Measurements from ENCODE around the gene MTREX. TPM values are rescaled to one million over a fixed set of nuclear protein-coding genes. Genes with fewer than 3 reads are reported as not detected.

The MTREX gene
- total RNA-seq, 1 donor from 2014 or later = 101 TPM

DNA sequence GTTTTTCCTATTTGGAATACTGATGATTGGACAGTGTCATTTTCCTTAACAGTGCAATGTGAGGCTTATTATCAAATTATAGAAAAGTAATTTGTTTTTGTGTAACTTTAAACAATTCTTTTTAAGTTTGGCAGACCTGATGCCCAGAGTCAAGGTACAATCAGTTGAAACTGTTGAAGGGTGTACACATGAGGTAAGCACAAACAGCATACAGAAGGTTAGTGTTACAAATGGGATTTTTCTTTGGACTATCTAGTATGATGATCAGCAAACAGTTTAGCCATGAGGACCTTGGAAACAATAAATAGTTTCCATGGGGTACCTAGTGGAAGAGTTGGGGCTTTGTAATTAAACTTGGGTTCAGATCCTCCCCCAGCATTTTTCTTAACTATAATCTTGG lies 16.2 kb downstream of the MTREX start:
- intact Hi-C loops (cut with micrococcal nuclease) = loop anchor here (2.0 kb wide), 1 partner anchor 15 kb away; no protein-coding TSS in a partner anchor

DNA sequence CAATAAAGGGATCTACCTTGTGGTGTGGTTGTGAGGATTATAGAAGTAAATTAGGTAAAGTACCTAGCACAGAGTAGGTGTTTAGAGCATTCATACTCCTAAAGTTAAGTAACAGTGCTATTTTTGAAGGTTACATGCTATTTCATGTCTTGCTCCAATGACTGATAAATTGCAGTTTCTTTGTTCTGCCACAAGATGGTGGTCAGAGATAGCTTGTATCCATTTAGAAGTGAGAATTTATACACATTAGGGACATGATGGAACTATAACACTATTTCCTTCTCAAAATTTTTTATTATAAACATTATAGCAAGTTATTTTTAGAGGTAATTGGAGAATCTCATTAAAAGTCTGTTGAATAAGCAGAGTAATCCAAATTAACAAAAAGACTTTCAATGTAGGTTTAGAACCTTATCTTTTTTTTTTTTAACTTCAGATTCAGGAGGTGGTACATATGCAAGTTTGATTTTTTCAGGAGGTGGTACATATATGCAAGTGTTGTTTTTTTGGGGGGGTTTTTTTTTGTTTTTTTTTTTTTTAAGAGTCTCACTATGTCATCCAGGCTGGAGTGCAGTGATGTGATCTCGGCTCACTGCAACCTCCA lies 17.1 kb downstream of the MTREX start:
- intact Hi-C loops (cut with micrococcal nuclease) = loop anchor here (2.0 to 5.0 kb wide), 2 partner anchors 16 to 367 kb away; no protein-coding TSS in a partner anchor

DNA sequence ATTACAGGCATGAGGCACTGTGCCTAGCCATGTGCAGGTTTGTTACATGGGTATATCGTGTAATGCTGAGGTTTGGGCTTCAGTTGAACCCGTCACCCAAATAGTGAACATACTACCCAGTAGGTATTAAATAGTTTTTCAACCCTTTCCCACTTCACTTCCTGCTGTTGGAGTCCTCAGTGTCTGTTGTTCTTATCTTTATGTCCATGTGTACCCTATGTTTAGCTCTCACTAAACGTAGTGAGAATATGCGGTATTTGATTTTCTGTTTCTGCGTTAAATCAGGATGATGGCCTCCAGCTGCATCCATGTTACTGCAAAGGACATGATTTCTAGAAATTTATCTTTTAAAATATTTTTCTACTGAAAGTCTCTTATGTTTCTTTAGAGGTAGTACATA lies 17.8 kb downstream of the MTREX start:
- intact Hi-C loops (cut with micrococcal nuclease) = loop anchor here (2.0 to 5.0 kb wide), 2 partner anchors 17 to 367 kb away; no protein-coding TSS in a partner anchor

DNA sequence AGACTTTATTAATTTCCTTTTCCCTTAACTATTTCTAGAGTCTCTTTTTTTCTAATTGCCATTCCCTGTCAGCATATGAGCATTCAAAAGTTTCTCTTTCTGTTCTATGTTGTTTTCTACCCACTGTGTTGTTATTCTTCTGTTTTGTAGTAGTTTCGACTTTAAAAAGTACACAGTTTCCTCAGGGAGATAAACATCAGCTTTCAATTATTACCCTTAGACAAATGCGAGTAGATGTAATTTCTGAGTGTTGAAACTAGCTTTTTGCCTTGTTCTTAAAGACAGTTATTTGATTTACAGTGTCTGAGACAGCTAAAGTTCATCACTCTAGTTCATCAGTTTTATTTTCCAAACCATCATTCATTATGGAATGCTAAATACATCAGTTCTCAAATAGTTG lies 19.5 kb downstream of the MTREX start:
- intact Hi-C loops (cut with micrococcal nuclease) = loop anchor here (5.0 kb wide), 1 partner anchor 365 kb away; no protein-coding TSS in a partner anchor

DNA sequence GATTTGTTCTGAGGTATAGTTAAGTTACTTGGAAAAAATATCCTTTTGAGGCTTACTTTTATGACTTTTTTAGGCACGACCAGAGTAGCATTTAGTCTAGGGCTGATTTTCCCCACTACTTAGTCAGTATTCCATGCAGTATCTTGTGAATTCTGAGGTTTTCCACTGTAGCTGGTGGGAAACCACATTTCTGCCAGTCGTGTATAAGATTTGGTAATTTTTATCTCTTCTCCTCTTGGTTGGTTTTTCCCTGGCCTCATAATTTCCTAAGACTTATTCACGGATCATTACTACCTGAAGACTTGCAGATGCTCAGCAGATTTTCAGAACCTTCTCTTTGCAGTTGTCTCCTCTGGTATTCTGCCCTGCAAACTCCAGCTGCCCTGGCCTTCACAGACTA lies 23.5 kb downstream of the MTREX start:
- intact Hi-C loops (cut with micrococcal nuclease) = no loop called here

DNA sequence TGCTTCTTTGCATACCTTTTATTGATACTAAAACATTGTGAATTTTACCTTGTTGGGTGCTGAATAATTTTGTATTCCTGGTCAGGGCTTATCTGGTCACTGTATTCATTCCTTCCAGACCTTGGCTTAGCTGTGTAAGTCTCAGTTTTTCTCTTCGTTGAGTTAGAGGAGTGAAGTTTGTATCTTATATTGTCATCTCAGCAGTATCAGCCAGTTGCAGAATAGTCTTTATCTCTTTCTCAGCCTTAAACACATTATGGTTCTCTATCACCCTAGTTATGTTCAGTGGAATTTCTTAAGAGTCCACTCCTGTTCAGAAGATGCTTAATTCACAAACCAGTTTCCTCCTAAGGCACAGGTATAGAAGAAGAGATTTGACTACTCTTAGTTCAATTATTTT lies 25.2 kb downstream of the MTREX start:
- intact Hi-C loops (cut with micrococcal nuclease) = no loop called here

DNA sequence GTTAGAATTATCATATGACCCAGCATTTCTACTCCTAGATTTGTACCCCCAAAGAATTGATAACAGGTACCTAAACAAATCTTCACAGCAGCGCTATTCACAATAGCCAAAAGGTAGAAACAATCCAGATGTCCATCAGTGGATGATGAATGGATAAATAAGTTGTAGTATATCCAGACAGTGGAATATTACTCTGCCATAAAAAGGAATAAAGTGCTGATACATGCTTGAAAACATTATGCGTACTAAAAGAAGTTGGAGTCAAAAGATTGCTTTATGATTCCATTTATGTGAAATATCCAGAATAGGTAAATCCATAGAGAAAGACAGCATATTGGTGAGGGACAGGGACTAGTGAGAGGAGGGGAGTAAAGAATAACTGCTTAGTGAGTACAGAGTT lies 26.0 kb downstream of the MTREX start:
- intact Hi-C loops (cut with micrococcal nuclease) = no loop called here

DNA sequence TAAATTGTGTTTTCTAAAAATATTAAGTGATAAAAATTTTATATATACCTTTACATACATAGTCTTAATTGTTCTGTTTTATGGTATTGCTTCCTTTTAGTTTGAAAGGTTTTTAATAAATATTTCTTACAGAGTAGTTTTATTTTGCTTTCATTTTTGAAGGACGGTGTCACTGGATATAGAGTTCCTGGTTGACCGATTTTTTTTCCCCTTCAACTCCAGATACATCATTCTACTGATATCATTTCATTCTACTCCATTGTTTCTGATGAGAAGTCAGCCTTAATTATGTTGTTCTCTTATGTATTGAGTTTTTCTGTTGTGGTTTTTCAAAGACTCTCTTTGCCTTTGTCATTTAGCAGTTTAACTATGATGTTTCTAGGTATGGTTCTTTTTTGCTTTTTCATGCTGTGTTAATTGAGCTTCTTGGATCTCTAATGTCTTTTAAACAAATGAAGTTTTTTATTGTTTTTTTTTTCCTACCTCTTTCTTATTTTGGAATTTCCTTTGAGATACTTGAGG lies 30.4 kb downstream of the MTREX start:
- intact Hi-C loops (cut with micrococcal nuclease) = no loop called here

DNA sequence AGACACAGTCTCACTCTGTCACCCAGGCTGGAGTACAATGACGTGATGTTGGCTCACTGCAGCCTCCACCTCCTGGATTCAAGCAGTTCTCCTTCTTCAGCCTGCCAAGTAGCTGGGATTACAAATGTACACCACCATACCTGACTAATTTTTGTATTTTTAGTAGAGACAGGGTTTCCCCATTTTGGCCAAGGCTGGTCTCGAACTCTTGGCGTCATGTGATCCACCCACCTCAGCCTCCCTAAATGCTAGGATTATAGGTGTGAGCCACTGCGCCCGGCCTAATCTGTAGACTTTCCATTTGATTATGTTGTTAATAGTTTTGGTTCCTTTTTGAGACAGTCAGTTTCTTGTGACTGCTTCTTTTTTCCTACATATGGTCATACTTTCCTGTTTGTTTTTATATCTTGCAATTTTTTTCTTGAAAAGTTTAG lies 31.0 kb downstream of the MTREX start:
- intact Hi-C loops (cut with micrococcal nuclease) = no loop called here

DNA sequence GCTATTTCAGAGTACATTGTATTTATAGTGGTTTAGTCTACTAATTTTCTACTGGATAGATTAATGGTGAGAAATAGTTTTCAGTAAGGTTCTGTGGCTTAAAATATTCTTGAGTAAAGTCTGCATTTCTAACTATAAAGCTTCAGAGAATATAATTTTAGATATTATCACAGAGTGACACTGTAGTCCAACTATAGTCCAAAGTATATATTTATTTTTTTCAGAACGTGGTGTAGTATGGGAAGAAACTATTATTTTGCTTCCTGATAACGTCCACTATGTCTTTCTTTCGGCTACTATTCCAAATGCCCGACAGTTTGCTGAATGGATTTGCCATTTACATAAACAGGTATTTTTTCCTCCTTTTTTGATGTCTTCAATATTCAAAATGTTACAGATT lies 35.3 kb downstream of the MTREX start:
- intact Hi-C loops (cut with micrococcal nuclease) = loop anchor here (10.0 kb wide), 2 partner anchors 192 to 582 kb away; partner anchors contain the start of gene PLPP1

DNA sequence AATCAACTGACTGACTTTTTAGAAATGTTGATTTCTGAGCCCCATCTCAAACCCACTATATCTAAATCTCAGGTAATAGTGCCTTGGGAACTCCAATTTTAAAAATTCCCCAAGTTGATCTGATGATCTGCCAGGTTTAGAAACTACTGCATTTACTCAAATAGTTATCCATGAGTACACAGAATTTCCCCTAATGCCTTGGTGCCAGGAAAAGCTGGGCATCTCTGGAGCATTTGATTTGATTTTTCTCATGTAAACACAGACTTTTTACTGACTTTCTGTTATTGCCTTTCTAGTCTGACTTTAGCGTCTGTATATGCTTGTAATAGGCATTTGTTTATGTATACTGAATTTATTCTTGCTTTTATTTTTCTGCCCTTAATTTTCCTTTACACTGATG lies 35.8 kb downstream of the MTREX start:
- intact Hi-C loops (cut with micrococcal nuclease) = loop anchor here (1.0 to 10.0 kb wide), 3 partner anchors 191 to 581 kb away; partner anchors contain the start of gene PLPP1

DNA sequence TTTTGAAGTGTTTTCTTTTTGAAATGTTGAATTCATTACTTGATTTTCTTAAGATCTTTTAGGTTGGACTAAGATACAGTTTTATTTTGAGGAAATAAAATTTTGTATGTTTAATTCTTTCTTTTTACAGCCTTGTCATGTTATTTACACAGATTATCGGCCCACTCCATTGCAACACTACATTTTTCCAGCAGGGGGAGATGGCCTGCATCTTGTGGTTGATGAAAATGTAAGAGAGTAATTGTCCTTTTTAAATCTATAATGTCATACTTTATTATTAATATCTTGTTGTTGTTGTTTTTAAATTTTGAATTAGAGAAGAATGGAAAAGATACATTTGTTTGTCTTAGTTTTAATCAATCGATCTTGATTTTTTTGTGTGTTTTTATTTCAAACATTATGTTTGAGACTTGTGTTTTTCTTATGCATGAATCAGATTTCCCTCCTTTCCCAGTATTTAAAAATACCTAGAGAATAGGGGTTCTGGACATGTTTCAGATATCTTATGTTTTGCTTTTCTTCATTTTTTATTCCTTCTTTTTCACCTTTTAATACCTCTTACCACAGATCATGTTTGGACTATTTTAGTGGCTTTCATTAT lies 36.7 kb downstream of the MTREX start:
- intact Hi-C loops (cut with micrococcal nuclease) = loop anchor here (1.0 to 10.0 kb wide), 3 partner anchors 190 to 580 kb away; partner anchors contain the start of gene PLPP1

DNA sequence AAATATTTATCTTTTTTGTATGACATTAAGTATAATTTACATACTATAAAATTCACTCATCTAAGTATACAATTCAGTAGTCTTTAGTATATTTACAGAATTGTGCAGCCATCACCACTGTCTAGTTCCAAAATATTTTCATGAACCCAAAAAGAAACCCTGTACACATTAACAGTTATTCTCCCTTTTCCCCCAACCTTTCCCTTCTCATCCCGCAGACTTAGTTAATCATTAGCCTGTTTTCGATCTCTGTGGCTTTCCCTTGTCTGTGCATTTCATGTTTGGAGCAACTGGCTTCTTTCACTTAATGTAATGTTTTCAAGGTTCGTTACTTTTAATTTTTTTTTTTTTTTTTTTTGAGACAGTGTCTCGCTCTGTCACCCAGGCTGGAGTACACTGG lies 37.5 kb downstream of the MTREX start:
- intact Hi-C loops (cut with micrococcal nuclease) = loop anchor here (10.0 kb wide), 2 partner anchors 189 to 579 kb away; partner anchors contain the start of gene PLPP1

DNA sequence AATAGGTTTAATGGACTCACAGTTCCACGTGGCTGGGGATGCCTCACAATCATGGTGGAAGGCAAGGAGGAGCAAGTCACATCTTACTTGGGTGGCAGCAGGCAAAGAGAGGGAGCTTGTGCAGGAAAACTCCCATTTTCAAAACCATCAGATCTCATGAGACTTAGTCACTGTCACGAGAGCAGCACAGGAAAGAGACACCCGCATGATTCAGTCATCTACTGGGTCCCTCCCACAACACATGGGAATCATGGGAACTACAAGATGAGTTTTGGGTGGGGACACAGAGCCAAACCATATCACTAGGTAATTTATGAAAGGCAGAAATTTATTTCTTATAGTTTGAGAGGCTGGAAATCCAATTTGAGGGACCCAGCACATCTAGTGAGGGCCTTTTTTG lies 40.0 kb downstream of the MTREX start:
- intact Hi-C loops (cut with micrococcal nuclease) = loop anchor here (10.0 kb wide), 2 partner anchors 187 to 577 kb away; partner anchors contain the start of gene PLPP1

DNA sequence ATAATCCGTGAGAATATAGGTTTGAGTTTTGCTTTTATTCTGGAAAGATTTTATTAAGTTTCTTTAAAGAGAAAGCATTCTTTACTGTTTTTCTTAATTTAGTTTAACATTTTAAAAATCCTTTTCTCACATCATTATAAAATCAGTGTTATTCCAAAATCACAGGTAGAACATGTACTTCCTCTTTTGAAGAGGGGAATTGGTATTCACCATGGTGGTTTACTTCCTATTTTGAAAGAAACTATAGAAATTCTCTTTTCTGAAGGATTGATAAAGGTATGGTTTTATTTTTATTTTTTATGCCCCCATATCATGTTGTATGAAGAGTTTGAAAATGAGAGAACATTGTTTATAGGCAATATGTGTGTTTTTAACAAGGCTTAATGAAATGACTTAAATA lies 43.0 kb downstream of the MTREX start:
- intact Hi-C loops (cut with micrococcal nuclease) = no loop called here

DNA sequence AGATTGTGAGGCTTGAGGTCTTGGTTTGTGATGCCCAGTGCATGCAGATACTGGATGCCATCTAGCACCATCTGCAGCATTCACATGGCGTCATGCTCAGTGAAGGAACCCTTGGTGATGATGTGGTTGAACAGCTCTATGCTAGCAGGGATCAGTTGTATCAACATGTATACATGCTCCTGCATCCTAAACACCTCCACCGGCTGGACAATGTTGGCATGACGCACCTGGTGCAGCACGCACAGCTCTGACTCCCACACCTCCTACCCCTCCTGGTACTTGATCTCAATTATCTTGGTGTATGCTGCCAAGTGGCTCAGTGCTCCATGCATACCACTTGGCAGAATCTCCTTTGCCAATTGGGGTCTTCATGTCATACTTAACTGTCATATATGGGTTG lies 49.1 kb downstream of the MTREX start:
- intact Hi-C loops (cut with micrococcal nuclease) = no loop called here

DNA sequence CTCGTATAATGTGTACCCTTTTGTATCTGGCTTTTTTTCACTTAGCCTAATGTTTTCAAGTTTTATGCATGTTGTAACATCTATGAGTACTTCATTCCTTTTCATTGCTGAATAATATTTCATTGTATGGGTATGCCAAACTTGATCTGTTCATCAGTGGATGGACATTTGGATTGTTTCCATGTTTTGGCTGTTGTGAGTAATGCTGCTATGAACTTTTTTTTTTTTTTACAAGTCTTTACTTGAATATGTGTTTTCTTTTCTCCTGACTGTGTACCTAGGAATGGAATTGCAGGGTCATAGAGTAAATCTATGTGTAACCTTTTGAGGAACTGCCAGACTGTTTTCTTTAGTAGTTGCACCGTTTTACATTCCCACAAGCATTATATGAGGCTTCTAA lies 52.4 kb downstream of the MTREX start:
- intact Hi-C loops (cut with micrococcal nuclease) = no loop called here

DNA sequence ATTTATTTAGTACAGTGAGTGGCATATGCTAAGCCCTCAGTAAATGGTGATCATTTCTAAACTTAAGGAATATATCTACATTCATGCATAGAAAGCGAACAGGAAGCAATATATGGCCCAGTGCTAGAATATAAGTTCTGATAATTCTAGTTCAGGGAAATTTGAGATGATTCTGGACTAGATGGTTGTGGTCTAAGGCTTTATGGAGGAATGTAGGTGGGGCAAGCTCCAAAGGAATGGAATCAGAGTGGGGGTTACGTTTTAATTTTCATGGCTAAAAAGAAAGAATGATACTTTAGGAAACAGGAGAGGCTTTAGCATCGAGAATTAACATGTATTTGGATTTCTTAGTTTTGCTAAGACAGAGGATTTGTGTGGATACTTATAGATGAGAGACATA lies 56.1 kb downstream of the MTREX start:
- intact Hi-C loops (cut with micrococcal nuclease) = no loop called here

DNA sequence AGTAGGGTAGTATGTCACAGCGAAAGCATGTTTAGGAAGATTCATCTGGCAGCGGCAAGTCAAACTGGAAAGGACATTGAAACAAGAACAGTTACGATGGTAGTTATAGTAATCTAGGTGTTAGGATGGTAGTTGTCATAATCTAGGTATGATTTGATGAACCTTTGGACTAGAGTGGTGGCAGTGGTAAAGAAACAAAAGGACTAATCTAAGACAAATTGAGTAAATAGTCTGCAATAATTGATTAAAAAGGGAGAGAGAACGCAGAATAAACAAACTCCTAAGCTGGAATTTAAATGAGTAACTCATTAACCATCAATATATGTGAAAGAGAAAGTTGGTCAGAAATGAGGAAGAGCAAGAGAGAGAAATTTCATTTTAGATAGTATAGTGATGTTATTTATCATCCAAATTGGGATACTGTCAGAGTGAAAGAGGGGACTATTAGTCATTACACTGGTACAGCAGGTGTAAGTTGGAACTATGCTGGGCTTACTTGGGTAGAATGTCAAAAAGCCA lies 56.8 kb downstream of the MTREX start:
- intact Hi-C loops (cut with micrococcal nuclease) = no loop called here

DNA sequence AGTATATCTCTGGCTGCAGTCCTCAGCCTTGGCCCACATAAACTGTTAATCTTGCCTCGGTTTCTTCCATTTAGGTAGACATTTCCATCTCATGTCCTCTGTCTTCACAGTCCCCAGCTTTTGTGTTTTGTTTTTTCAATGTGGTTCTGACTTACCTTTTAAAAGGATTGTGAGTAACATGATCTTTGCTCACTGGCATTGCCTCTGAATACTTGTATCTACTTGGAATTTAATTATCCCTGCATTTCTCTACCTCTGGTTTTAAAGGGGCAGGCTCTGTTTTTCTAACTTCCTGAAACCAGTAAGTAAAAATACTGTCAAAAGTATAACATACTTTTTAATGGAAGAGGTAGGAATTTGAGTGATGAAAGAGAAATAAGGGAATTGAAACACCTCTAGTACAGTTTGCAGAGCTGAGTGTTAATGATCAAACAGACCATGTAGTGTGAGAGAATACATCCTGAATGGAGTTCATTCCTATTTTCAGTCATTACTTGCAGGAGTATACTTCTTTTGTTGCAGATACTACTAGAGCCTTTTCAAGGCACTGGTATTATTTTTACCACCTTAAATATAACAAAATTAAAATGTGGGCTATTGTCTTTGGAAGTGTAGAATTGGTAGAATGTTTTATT lies 62.6 kb downstream of the MTREX start:
- intact Hi-C loops (cut with micrococcal nuclease) = no loop called here

DNA sequence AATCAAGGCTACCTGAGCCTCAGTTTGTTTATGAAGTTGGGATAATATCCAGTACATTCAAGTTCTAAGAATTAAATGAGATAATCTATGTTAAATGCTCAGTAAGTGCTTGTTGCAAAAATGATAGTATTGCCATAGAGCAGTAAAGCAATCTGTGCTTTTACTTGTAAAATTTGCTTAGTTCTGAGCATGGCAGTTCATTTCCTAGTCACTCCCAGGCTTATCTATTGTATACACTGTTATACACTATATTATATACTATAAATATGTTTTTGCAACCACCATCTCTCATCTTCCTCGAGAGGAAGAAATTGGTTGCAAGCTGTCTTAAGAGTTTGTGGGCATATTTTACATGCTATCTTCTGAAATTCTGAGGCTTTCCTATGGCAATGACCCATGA lies 63.4 kb downstream of the MTREX start:
- intact Hi-C loops (cut with micrococcal nuclease) = no loop called here
